SKM-1 treated with dmso at 0.1 percent for 144 hours (cell line): ENCODE measurements around the gene FBXO17.

Experiments used
- DNase-seq: peaks from one replicate; lab custom pipeline; 2025; ENCODE audit not compliant: unreplicated experiment; lab: John Stamatoyannopoulos, UW

The FBXO17 gene

DNA sequence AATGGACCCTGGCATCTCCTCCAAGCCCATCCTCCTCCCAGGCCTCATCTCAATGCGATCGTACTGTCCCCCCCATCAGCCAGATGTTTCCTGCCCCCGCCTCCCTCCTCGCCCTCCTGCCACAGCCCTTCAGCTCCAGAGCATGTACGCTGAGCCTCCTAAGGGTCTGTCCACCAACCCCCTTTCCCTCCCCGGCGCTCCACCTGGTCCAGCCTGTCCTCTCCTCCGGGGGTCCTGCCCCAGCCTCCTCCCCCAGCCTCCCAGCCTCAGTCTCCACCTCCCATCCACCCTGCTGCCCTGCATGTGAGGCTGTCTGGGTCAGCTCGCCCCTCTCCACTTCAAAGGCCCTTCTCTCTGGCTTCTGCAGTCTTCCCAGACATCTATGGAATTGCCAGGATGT is 80.6 kb downstream of the FBXO17 start:
- no peak for DNase-seq

DNA sequence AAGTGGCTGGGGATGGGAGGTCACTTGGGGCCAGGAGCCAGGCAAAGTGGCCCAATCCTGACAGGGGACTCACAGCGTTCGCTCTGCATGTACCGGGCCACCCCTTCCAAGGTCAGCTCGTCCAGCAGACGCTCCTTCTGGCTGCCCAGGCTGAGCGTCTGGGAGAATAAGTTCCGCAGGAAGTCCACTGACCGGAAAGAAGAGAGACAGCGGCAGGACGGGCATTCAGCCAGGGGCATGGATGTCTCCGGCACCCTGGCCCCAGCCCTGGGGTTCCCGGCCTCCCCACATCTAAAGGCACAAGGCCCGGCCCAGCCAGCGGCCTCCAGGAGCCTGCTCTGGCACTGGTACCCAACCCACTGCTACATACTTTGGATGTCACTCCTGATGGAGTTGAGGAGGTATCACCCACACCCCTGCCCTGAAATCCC is 82.2 kb downstream of the FBXO17 start:
- no peak for DNase-seq

DNA sequence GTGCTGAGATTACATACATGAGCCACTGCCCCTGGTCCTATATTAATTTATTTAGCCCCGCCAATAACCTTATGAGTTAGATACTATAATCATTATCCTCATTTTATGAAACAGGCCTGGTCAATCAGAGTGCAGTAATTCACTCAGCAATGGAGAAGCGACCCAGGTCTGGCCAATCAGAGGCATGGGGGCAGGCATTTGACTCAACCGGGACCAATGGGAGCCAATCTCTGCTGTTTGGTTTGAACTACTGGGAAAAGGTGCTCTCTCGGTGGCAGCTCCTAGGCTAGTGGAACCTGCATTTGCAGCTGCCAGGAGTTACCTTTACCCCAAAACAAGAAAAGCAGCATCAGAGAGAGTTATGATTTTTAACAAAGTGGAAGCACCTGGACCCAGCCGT is 82.7 kb downstream of the FBXO17 start:
- DNase-seq = no peak

DNA sequence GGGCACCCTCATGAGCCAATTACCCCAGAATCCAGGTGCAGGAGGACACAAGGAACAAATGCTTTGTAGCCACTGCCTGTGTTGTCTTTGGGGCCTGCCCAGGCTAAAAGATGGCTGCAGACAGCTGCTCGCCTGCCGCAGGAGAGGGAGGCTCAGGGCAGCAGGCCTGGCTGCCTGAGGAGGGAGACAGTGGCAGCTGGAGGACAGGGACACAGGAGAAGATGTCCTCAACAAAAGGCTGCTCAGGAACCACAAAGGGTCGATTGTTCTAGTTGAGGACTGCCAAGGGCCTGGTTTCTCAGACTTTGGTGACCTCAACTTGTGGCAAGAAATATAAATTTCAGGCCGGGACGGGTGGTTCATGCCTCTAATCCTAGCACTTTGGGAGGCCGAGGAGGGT is 83.8 kb downstream of the FBXO17 start:
- no peak for DNase-seq
